ENCODE measurements around the gene CEP170. TPM values are rescaled to one million over a fixed set of nuclear protein-coding genes. Genes with fewer than 3 reads are reported as not detected.
"Not testable (repeated sequence)": the region's sequence is repeated elsewhere in the genome, so short reads cannot be mapped to it uniquely, and the experiment has no call there.

Gene CEP170
- total RNA-seq, 1 donor: 207 TPM

DNA sequence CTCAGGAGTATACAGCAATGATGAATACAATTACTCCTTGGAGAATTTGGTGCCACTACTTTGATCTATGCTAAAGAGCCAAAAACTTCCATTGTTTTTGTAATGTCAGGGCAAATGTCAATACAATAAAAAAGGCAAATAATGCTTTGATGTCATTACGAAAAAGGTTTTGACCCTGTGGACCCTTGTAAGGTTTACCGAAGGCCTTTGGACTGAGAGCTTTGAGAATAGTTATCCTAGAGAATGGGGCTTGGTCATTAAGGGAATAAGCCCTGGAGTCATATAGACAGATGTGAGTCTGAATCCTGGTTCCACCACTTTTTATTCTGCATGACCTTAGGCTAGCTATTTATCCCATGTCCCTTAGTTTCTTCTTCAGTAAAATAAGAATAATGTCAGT lies 27.5 kb downstream of the CEP170 start:
- TF ChIP-seq, protein P1, sequence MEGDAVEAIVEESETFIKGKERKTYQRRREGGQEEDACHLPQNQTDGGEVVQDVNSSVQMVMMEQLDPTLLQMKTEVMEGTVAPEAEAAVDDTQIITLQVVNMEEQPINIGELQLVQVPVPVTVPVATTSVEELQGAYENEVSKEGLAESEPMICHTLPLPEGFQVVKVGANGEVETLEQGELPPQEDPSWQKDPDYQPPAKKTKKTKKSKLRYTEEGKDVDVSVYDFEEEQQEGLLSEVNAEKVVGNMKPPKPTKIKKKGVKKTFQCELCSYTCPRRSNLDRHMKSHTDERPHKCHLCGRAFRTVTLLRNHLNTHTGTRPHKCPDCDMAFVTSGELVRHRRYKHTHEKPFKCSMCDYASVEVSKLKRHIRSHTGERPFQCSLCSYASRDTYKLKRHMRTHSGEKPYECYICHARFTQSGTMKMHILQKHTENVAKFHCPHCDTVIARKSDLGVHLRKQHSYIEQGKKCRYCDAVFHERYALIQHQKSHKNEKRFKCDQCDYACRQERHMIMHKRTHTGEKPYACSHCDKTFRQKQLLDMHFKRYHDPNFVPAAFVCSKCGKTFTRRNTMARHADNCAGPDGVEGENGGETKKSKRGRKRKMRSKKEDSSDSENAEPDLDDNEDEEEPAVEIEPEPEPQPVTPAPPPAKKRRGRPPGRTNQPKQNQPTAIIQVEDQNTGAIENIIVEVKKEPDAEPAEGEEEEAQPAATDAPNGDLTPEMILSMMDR (IDR thresholded peaks at IDR 0.05; ENCODE audit: insufficient read depth, low read length): no peak
- no peak overlapping the region for H3K4me3 ChIP-seq (ENCODE audit: low read depth, low read length)
- DNase-seq (ENCODE audit: low read depth): no peak

DNA sequence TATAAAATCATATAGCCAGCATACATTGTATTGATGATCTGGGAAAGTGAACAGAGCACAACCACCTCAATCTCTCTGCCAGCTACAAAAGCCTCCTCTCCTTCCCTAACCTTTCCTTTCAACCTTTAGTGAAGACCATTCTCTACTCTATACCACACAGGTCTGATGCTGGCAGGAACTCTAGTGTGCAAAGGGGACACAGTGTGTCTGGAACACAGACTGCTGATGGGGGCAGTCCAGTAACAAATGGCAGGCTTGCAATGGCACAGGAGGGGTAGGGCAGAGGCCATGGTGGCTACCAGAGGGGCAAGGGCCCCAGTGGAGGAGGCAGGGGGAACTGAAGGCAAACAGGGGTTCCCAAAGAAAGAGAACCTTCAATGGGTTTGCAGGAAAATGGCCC lies 37.0 kb downstream of the CEP170 start:
- TF ChIP-seq, protein P1 (IDR thresholded peaks at IDR 0.05; ENCODE audit: insufficient read depth, low read length): no peak
- no peak overlapping the region for H3K4me3 ChIP-seq (ENCODE audit: low read depth, low read length)
- DNase-seq (ENCODE audit: low read depth): no peak

DNA sequence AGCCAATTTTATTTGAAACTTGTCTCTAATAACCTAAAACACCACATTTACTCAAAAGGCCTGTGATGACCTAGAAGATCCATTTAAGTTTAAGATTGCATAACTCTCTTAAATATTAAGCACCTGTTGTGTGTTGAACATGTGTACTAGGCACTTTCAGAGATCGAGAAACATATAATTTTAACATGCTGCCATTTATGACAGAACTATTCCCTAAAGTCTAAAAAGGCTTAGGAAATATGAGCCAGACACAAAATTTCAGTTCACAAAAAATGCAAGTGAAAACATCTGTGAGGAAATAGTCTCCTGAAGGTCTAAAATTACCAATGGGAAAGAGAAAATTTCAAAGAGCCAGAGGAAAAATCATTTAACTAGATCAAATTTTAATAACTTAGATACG lies 37.7 kb downstream of the CEP170 start:
- TF ChIP-seq, protein P1 (IDR thresholded peaks at IDR 0.05; ENCODE audit: insufficient read depth, low read length): no peak
- H3K4me3 ChIP-seq (ENCODE audit: low read depth, low read length): no peak overlapping the region
- DNase-seq (ENCODE audit: low read depth): no peak

DNA sequence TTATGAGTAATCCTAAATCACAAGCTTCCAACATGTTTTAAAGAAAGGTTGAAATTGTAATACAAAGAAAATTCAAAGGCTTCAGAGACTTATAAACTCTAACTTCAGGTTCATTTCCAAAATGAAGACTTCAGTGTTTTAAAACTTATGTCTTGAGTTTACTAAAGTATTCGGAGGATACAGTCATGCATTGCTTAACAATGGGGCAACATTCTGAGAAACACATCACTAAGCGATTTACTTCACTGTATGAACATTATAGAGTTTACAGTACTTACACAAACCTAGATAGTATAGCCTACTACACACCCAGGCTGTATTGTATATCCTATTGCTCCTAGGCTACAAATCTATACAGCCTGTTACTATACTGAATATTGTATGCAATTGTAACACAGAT lies 38.3 kb downstream of the CEP170 start:
- no peak overlapping the region for H3K4me3 ChIP-seq (ENCODE audit: low read depth, low read length)
- TF ChIP-seq, protein P1 (IDR thresholded peaks at IDR 0.05; ENCODE audit: insufficient read depth, low read length): no peak
- DNase-seq (ENCODE audit: low read depth): peak; percentile 35

- not testable (repeated sequence) for H3K4me3 ChIP-seq (ENCODE audit: low read depth, low read length); DNase-seq (ENCODE audit: low read depth)
Observed at GRCh38 chr1:243215276-243215875, 39.7 kb downstream of the CEP170 start.

GRCh38 chr1:243213045-243213787 lies 41.9 kb downstream of the CEP170 start:
- DNase-seq (ENCODE audit: low read depth): peak; percentile 90
- no peak overlapping the region for H3K4me3 ChIP-seq (ENCODE audit: low read depth, low read length)

GRCh38 chr1:243211984-243212383 lies 43.1 kb downstream of the CEP170 start:
- peak; percentile 87 for DNase-seq (ENCODE audit: low read depth)
- H3K4me3 ChIP-seq (ENCODE audit: low read depth, low read length): not testable (repeated sequence)

More at GRCh38 chr1:243213045-243213787, 41.9 kb downstream of the CEP170 start:
- TF ChIP-seq, protein P1 (IDR thresholded peaks at IDR 0.05; ENCODE audit: insufficient read depth, low read length): no peak

DNA sequence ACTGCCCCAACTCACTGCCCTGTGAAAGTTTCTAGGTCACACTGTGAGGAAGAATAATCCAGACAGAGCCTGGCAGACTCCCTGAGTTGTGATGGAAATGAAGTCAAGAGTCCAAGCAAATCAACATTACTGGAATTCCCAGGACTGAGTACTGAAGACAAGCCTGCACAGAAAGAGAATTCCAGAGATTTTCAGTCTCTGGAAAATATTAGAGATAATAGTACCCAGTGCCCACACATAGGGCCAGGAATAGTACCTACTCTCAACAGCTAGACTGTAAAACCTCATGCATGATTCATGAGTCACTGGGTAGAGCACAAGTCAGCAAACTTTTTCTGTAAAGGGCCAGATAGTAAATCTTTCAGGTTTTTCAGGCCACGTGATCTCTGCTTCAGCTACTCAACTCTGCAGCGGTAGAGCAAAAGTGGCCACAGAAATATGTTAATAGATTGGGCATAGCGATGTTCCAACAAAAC lies 50.0 kb downstream of the CEP170 start:
- H3K4me3 ChIP-seq (ENCODE audit: low read depth, low read length): not testable (repeated sequence)
- peak; percentile 60 for DNase-seq (ENCODE audit: low read depth)

GRCh38 chr1:243204336-243204735 lies 50.7 kb downstream of the CEP170 start:
- DNase-seq (ENCODE audit: low read depth); H3K4me3 ChIP-seq (ENCODE audit: low read depth, low read length): not testable (repeated sequence)

DNA sequence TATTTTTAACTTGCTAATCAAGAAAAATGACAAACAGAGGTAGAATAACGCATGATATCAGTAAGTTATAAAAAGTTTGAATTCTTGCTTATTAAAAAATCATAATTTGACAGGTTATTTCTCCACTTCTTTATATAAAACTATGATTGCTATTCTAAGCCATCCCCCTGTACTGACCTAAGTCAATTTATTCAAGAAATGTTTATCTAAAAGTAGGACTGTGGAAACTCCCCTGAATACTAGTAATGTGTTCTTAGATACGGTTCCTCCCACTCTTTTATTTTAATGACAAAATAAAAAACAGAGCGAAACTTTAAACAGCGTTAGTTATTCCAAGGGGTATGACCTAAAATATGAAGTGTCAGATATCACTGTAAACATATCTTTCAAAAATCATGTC lies 51.9 kb downstream of the CEP170 start:
- DNase-seq (ENCODE audit: low read depth); H3K4me3 ChIP-seq (ENCODE audit: low read depth, low read length): not testable (repeated sequence)

DNA sequence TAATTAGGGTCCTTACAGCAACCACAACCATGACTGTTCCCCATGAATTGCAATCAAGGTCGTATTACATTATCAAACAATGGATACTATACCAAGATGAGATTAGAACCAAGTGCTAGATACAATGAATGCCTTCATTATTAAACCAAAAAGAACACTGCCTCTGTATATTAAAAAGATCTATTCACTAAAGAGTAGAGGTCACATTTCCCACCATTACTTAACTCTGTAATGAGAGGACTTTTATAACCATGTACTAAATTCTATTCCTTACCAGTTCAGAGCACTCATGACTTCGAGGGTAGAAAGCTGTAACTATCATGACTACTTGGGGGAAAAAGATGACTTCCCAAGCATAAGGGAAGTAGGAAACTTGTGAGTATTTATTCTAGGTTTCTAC lies 53.8 kb downstream of the CEP170 start:
- not testable (repeated sequence) for H3K4me3 ChIP-seq (ENCODE audit: low read depth, low read length); DNase-seq (ENCODE audit: low read depth)

- not testable (repeated sequence) for H3K4me3 ChIP-seq (ENCODE audit: low read depth, low read length); DNase-seq (ENCODE audit: low read depth)
Observed at GRCh38 chr1:243197524-243197923, 57.6 kb downstream of the CEP170 start.

DNA sequence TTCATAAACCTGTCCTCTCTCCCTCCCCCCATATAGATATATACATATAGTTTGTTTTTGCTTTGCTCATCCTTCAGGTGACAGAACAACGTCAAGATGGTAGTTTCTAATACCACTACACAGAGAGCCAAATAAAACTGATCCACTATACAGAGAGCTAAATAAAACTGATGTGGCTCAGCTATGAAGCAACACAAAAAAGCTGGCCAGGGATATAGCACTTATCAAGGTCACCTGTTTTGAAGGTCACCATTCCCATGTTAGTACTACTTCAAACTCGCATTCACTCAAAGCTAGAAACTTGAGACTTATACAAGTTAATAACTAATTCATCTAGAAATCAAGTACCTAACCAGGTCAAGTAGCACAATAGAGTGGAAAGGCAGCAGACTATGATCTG lies 61.8 kb downstream of the CEP170 start:
- not testable (repeated sequence) for H3K4me3 ChIP-seq (ENCODE audit: low read depth, low read length); DNase-seq (ENCODE audit: low read depth)

All from fibroblast of the aortic adventitia (primary cell).